Measurements from ENCODE around the gene PLA2G15. TPM values are rescaled to one million over a fixed set of nuclear protein-coding genes. Genes with fewer than 3 reads are reported as not detected.

The PLA2G15 gene
- total and polyA plus RNA-seq, 4 donors, result 14.8 to 26.5 (median 22.8) TPM

GRCh38 chr16:68289621-68290329, 44.6 kb downstream of the PLA2G15 start:
- 75% methylated on average over 1 of the region's 4 CpGs for WGBS (ENCODE audit: insufficient coverage)
- Histone ChIP-seq H3K4me3 (ENCODE audit: low read depth, low read length) (no peak overlapping the region), H3K4me1 (ENCODE audit: control insufficient read depth, insufficient read depth, low read length) (no peaks in the 10 kb centered on the region), H3K9me3 (ENCODE audit: control insufficient read depth, insufficient read depth, low read length) (no peaks in the 10 kb centered on the region), H3K36me3 (ENCODE audit: control insufficient read depth, insufficient read depth, low read length) (peaks cover 52% of the 10 kb centered on the region), H3K27me3 (ENCODE audit: control insufficient read depth, insufficient read depth, low read length) (no peaks in the 10 kb centered on the region), H3K27ac (ENCODE audit: low read depth, low read length) (peak overlapping the region; percentile 43)
- DNase-seq (ENCODE audit: low read depth in 4 of 6, low spot score in 6 of 6), result peak in 1 of 6 donors; percentile 7

- H3K27me3 ChIP-seq (ENCODE audit: control insufficient read depth, insufficient read depth, low read length), result no peaks in the 10 kb centered on the region
- H3K27ac ChIP-seq (ENCODE audit: low read depth, low read length), result peak overlapping the region; percentile 43
- no peak for DNase-seq (ENCODE audit: low read depth in 4 of 6, low spot score in 6 of 6)
- H3K4me3 ChIP-seq (ENCODE audit: low read depth, low read length), result no peak overlapping the region
- WGBS (ENCODE audit: insufficient coverage), result 64% methylated on average over 3 of the region's 6 CpGs
- no peaks in the 10 kb centered on the region for H3K9me3 ChIP-seq (ENCODE audit: control insufficient read depth, insufficient read depth, low read length)
- no peaks in the 10 kb centered on the region for H3K4me1 ChIP-seq (ENCODE audit: control insufficient read depth, insufficient read depth, low read length)
- peaks cover 52% of the 10 kb centered on the region for H3K36me3 ChIP-seq (ENCODE audit: control insufficient read depth, insufficient read depth, low read length)
These were observed 45.3 kb downstream of the PLA2G15 start for GRCh38 chr16:68290450-68290849.

- no peak for DNase-seq (ENCODE audit: low read depth in 4 of 6, low spot score in 6 of 6)
- 85% methylated on average over 4 of the region's 4 CpGs for WGBS (ENCODE audit: insufficient coverage)
- Histone ChIP-seq H3K4me3 (ENCODE audit: low read depth, low read length) (no peak overlapping the region), H3K4me1 (ENCODE audit: control insufficient read depth, insufficient read depth, low read length) (no peaks in the 10 kb centered on the region), H3K9me3 (ENCODE audit: control insufficient read depth, insufficient read depth, low read length) (no peaks in the 10 kb centered on the region), H3K27ac (ENCODE audit: low read depth, low read length) (no peak overlapping the region), H3K27me3 (ENCODE audit: control insufficient read depth, insufficient read depth, low read length) (no peaks in the 10 kb centered on the region), H3K36me3 (ENCODE audit: control insufficient read depth, insufficient read depth, low read length) (peaks cover 58% of the 10 kb centered on the region)
These were observed 46.1 kb downstream of the PLA2G15 start for GRCh38 chr16:68291227-68291626.

- 100% methylated on average over 2 of the region's 5 CpGs for WGBS (ENCODE audit: insufficient coverage)
- Histone ChIP-seq H3K36me3 (ENCODE audit: control insufficient read depth, insufficient read depth, low read length) (peaks cover 66% of the 10 kb centered on the region), H3K27ac (ENCODE audit: low read depth, low read length) (no peak overlapping the region), H3K9me3 (ENCODE audit: control insufficient read depth, insufficient read depth, low read length) (no peaks in the 10 kb centered on the region), H3K4me3 (ENCODE audit: low read depth, low read length) (no peak overlapping the region), H3K27me3 (ENCODE audit: control insufficient read depth, insufficient read depth, low read length) (no peaks in the 10 kb centered on the region), H3K4me1 (ENCODE audit: control insufficient read depth, insufficient read depth, low read length) (no peaks in the 10 kb centered on the region)
- no peak for DNase-seq (ENCODE audit: low read depth in 4 of 6, low spot score in 6 of 6)
These were observed 47.3 kb downstream of the PLA2G15 start for GRCh38 chr16:68292425-68292824.

- Histone ChIP-seq H3K27ac (ENCODE audit: low read depth, low read length) (no peak overlapping the region), H3K4me1 (ENCODE audit: control insufficient read depth, insufficient read depth, low read length) (peaks cover 4% of the 10 kb centered on the region), H3K36me3 (ENCODE audit: control insufficient read depth, insufficient read depth, low read length) (peaks cover 61% of the 10 kb centered on the region), H3K4me3 (ENCODE audit: low read depth, low read length) (no peak overlapping the region), H3K9me3 (ENCODE audit: control insufficient read depth, insufficient read depth, low read length) (no peaks in the 10 kb centered on the region), H3K27me3 (ENCODE audit: control insufficient read depth, insufficient read depth, low read length) (no peaks in the 10 kb centered on the region)
- DNase-seq (ENCODE audit: low read depth in 4 of 6, low spot score in 6 of 6), result no peak
- WGBS (ENCODE audit: insufficient coverage), result 79% methylated on average over 10 of the region's 12 CpGs
These were observed 51.1 kb downstream of the PLA2G15 start for GRCh38 chr16:68296291-68296690.

- H3K9me3 ChIP-seq (ENCODE audit: control insufficient read depth, insufficient read depth, low read length), result no peaks in the 10 kb centered on the region
- DNase-seq (ENCODE audit: low read depth in 4 of 6, low spot score in 6 of 6), result no peak
- H3K4me3 ChIP-seq (ENCODE audit: low read depth, low read length), result no peak overlapping the region
- H3K4me1 ChIP-seq (ENCODE audit: control insufficient read depth, insufficient read depth, low read length), result peaks cover 4% of the 10 kb centered on the region
- WGBS (ENCODE audit: insufficient coverage), result 88% methylated on average over 3 of the region's 6 CpGs
- H3K36me3 ChIP-seq (ENCODE audit: control insufficient read depth, insufficient read depth, low read length), result peaks cover 57% of the 10 kb centered on the region
- no peaks in the 10 kb centered on the region for H3K27me3 ChIP-seq (ENCODE audit: control insufficient read depth, insufficient read depth, low read length)
- no peak overlapping the region for H3K27ac ChIP-seq (ENCODE audit: low read depth, low read length)
These were observed 51.5 kb downstream of the PLA2G15 start for GRCh38 chr16:68296693-68297092.

GRCh38 chr16:68297908-68298307, 52.7 kb downstream of the PLA2G15 start:
- 83% methylated on average over 1 of the region's 3 CpGs for WGBS (ENCODE audit: insufficient coverage)
- peaks cover 4% of the 10 kb centered on the region for H3K4me1 ChIP-seq (ENCODE audit: control insufficient read depth, insufficient read depth, low read length)
- H3K9me3 ChIP-seq (ENCODE audit: control insufficient read depth, insufficient read depth, low read length), result no peaks in the 10 kb centered on the region
- H3K36me3 ChIP-seq (ENCODE audit: control insufficient read depth, insufficient read depth, low read length), result peaks cover 58% of the 10 kb centered on the region
- no peak overlapping the region for H3K27ac ChIP-seq (ENCODE audit: low read depth, low read length)
- no peak for DNase-seq (ENCODE audit: low read depth in 4 of 6, low spot score in 6 of 6)
- H3K27me3 ChIP-seq (ENCODE audit: control insufficient read depth, insufficient read depth, low read length), result no peaks in the 10 kb centered on the region
- no peak overlapping the region for H3K4me3 ChIP-seq (ENCODE audit: low read depth, low read length)

GRCh38 chr16:68298312-68298711, 53.1 kb downstream of the PLA2G15 start:
- Histone ChIP-seq H3K36me3 (ENCODE audit: control insufficient read depth, insufficient read depth, low read length) (peaks cover 57% of the 10 kb centered on the region), H3K9me3 (ENCODE audit: control insufficient read depth, insufficient read depth, low read length) (no peaks in the 10 kb centered on the region), H3K4me1 (ENCODE audit: control insufficient read depth, insufficient read depth, low read length) (peaks cover 4% of the 10 kb centered on the region), H3K4me3 (ENCODE audit: low read depth, low read length) (no peak overlapping the region), H3K27ac (ENCODE audit: low read depth, low read length) (no peak overlapping the region), H3K27me3 (ENCODE audit: control insufficient read depth, insufficient read depth, low read length) (no peaks in the 10 kb centered on the region)
- no peak for DNase-seq (ENCODE audit: low read depth in 4 of 6, low spot score in 6 of 6)
- 100% methylated on average over 1 of the region's 3 CpGs for WGBS (ENCODE audit: insufficient coverage)

GRCh38 chr16:68298907-68299561, 53.9 kb downstream of the PLA2G15 start:
- Histone ChIP-seq H3K27me3 (ENCODE audit: control insufficient read depth, insufficient read depth, low read length) (no peaks in the 10 kb centered on the region), H3K4me3 (ENCODE audit: low read depth, low read length) (no peak overlapping the region), H3K36me3 (ENCODE audit: control insufficient read depth, insufficient read depth, low read length) (peaks cover 54% of the 10 kb centered on the region), H3K9me3 (ENCODE audit: control insufficient read depth, insufficient read depth, low read length) (no peaks in the 10 kb centered on the region), H3K27ac (ENCODE audit: low read depth, low read length) (no peak overlapping the region), H3K4me1 (ENCODE audit: control insufficient read depth, insufficient read depth, low read length) (peaks cover 4% of the 10 kb centered on the region)
- WGBS (ENCODE audit: insufficient coverage), result 71% methylated on average over 5 of the region's 5 CpGs
- DNase-seq (ENCODE audit: low read depth in 4 of 6, low spot score in 6 of 6), result peak in 4 of 6 donors; percentile 15 to 74 (median 38)
